GM12878 (cell line): ENCODE results near the gene GALNS. TPM values are rescaled to one million over a fixed set of nuclear protein-coding genes. Genes with fewer than 3 reads are reported as not detected.

Experiments
- ATAC-seq: fragments of 200-7000 bp; cut with Tn5 transposase; 3 replicates; pipeline ENCODE4 v1.9.1; 2020; ENCODE audit warnings: mild to moderate bottlenecking, moderate library complexity
- BruUV-seq: library from RNA; stranded (reverse); fragments of 400-500 nt; replicated peaks from 2 replicates; lab custom pipeline; 2021; lab: Mats Ljungman, UMichigan
- CTCF ChIA-PET: fragments of 300-600 bp; sonication (Branson Sonifier 250); formaldehyde crosslinking; extraction: SDS; loops from one replicate; lab custom pipeline; 2021; ENCODE audit warnings: inconsistent platforms; lab: Yijun Ruan, JAX
- POLR2A ChIA-PET: fragments of 350-600 bp; formaldehyde crosslinking; extraction: SDS; loops from one replicate; lab custom pipeline; 2021; ENCODE audit warnings: inconsistent platforms; lab: Charles Lee
- RAD21 ChIA-PET: fragments of 300-600 bp; sonication (Branson Sonifier 250); formaldehyde crosslinking; loops from one replicate; lab custom pipeline; 2023; ENCODE audit warnings: antibody characterized with exemption; ENCODE audit not compliant: unreplicated experiment; lab: Charles Lee
- SMC1A ChIA-PET: fragments of 300-600 bp; sonication (Branson Sonifier 250); formaldehyde crosslinking; loops from one replicate; lab custom pipeline; 2023; ENCODE audit not compliant: unreplicated experiment, uncharacterized antibody; lab: Charles Lee
- DNase-seq: peaks from one replicate; pipeline ENCODE4 v3.0.0-alpha.2; 2011; ENCODE audit warnings: low read depth, low spot score
- FAIRE-seq: peaks from 3 replicates; lab custom pipeline; 2011; peaks lifted over from hg19 to GRCh38; lab: Jason Lieb, UNC
- H2AFZ ChIP-seq: 2 replicates; pipeline ENCODE4 v1.6.0; 2011; ENCODE audit warnings: low read depth, low read length, control low read depth; ENCODE audit not compliant: control insufficient read depth
- H3K27ac ChIP-seq: 2 replicates; pipeline ENCODE4 v1.5.1; 2011; ENCODE audit warnings: control low read depth; ENCODE audit not compliant: control insufficient read depth, insufficient read depth
- H3K27me3 ChIP-seq, 2 experiments: replicated peaks in 1 of 2; 2 replicates each; pipeline versions ENCODE4 v1.6.0 to v1.6.1; 2011; ENCODE audit warnings: low read length in 1 of 2; ENCODE audit not compliant: control insufficient read depth in 2 of 2, insufficient read depth in 2 of 2
- H3K36me3 ChIP-seq, 2 experiments: 2 replicates each; pipeline ENCODE4 v1.5.1; 2011; ENCODE audit warnings: low read length in 1 of 2; ENCODE audit not compliant: control insufficient read depth in 2 of 2, insufficient read depth in 2 of 2
- H3K4me1 ChIP-seq: 2 replicates; pipeline ENCODE4 v1.6.1; 2011; ENCODE audit warnings: mild to moderate bottlenecking, low read length, moderate library complexity, mixed read lengths; ENCODE audit not compliant: control insufficient read depth, insufficient read depth
- H3K4me2 ChIP-seq: 2 replicates; pipeline ENCODE4 v1.6.0; 2011; ENCODE audit warnings: control low read depth; ENCODE audit not compliant: control insufficient read depth, insufficient read depth
- H3K4me3 ChIP-seq: fragments of 200-600 bp; sonication (generic); 2 replicates; pipeline ENCODE4 v1.5.1; 2016
- H3K79me2 ChIP-seq: 2 replicates; pipeline ENCODE4 v1.6.0; 2011; ENCODE audit warnings: low read length; ENCODE audit not compliant: control insufficient read depth, insufficient read depth
- H3K9ac ChIP-seq: 2 replicates; pipeline ENCODE4 v1.8.0; 2011; ENCODE audit warnings: low read length, control low read depth, mixed read lengths; ENCODE audit not compliant: control insufficient read depth, insufficient read depth
- H3K9me3 ChIP-seq: replicated peaks from 3 replicates; pipeline ENCODE4 v1.5.1; 2011; ENCODE audit warnings: mild to moderate bottlenecking, low read length; ENCODE audit not compliant: control insufficient read depth, insufficient read depth
- H4K20me1 ChIP-seq: 2 replicates; pipeline ENCODE4 v1.6.0; 2011; ENCODE audit not compliant: control insufficient read depth, insufficient read depth
- FOS ChIP-seq: IDR thresholded peaks from 3 replicates; pipeline ENCODE4 v1.6.1; 2011; ENCODE audit warnings: borderline replicate concordance; ENCODE audit not compliant: insufficient read length; ENCODE audit errors: extremely low read depth
- GATAD2B ChIP-seq: fragments of 450-650 bp; conservative IDR thresholded peaks from 2 replicates; pipeline ENCODE4 v1.6.1; 2017; ENCODE audit warnings: low read depth, mild to moderate bottlenecking, moderate library complexity
- HCFC1 ChIP-seq: fragments of 150-350 bp; IDR thresholded peaks from 2 replicates; pipeline ENCODE4 v1.6.1; 2014; ENCODE audit warnings: low read length
- JUNB ChIP-seq: IDR thresholded peaks from 2 replicates; pipeline ENCODE4 v1.6.1; 2016; ENCODE audit warnings: antibody characterized with exemption, mild to moderate bottlenecking
- NFIC ChIP-seq: IDR thresholded peaks from 2 replicates; pipeline ENCODE4 v1.6.1; 2012; ENCODE audit warnings: low read depth, mild to moderate bottlenecking, inconsistent platforms, low read length, moderate library complexity
- PAX8 ChIP-seq: fragments of 450-650 bp; IDR thresholded peaks from 2 replicates; pipeline ENCODE4 v1.6.1; 2017; ENCODE audit warnings: mild to moderate bottlenecking, moderate library complexity
- SIN3A ChIP-seq: IDR thresholded peaks from 2 replicates; pipeline ENCODE4 v1.6.1; 2012; ENCODE audit warnings: low read depth, low read length, improper control_type of control experiment
- SMAD5 ChIP-seq: IDR thresholded peaks from 2 replicates; pipeline ENCODE4 v1.6.1; 2016; ENCODE audit warnings: antibody characterized with exemption, low read depth
- SREBF2 ChIP-seq: IDR thresholded peaks from 2 replicates; pipeline ENCODE4 v1.6.1; 2012; ENCODE audit warnings: mild to moderate bottlenecking, low read length
- SRF ChIP-seq, 2 experiments: IDR thresholded peaks; 2 replicates each; pipeline ENCODE4 v1.6.1; 2011; ENCODE audit warnings: low read depth in 2 of 2, low read length in 2 of 2, mild to moderate bottlenecking in 1 of 2, moderate library complexity in 1 of 2
- TBL1XR1 ChIP-seq: IDR thresholded peaks from 2 replicates; pipeline ENCODE4 v1.6.1; 2012; ENCODE audit warnings: low read depth, low read length, improper control_type of control experiment
- TCF3 ChIP-seq: IDR thresholded peaks from 2 replicates; pipeline ENCODE4 v1.6.1; 2012; ENCODE audit warnings: low read depth, mild to moderate bottlenecking, low read length, borderline replicate concordance; ENCODE audit not compliant: insufficient read depth
- TCF7 ChIP-seq: IDR thresholded peaks from 2 replicates; pipeline ENCODE4 v1.6.1; 2014; ENCODE audit warnings: antibody characterized with exemption, borderline replicate concordance
- ZBED1 ChIP-seq: IDR thresholded peaks from 2 replicates; pipeline ENCODE4 v1.6.1; 2016; ENCODE audit warnings: borderline replicate concordance
- WGBS: methylation state at CpG from one replicate; pipeline ENCODE4 v1.1.6; 2016; ENCODE audit warnings: low lambda C conversion rate; ENCODE audit not compliant: insufficient replicate concordance, insufficient coverage; ENCODE audit errors: missing lambda C conversion rate; 5-methylcytosine and 5-hydroxymethylcytosine counted together
- in situ Hi-C: fragments of 300-500 bp; cut with MboI; formaldehyde crosslinking; loops from 9 replicates; pipeline ENCODE4 v1.14.3; 2018; ENCODE audit warnings: mixed read lengths
- intact Hi-C: fragments of 100-400 bp; cut with micrococcal nuclease; formaldehyde crosslinking; loops from one replicate; pipeline ENCODE4 v1.14.2; 2022; ENCODE audit not compliant: unreplicated experiment
- polyA plus RNA-seq, 11 experiments: library from polyadenylated mRNA; depleted of rRNA in 4 of 11; unstranded in 6 of 11; stranded (reverse) in 5 of 11; fragments of >200 nt; fragmentation: Nextera tagmentation in 4 of 11; fragmentation: Illumina TruSeq in 1 of 11; extraction: Ambion mirVana in 4 of 11; extraction: Trizol in 1 of 11; gene quantifications; 1 replicate in 1 of 11; 2 replicates in 10 of 11; pipeline versions ENCODE4 v1.2.1 to v1.2.3, GENCODE V29; 2011 to 2016; ENCODE audit warnings: inconsistent platforms in 2 of 11, missing spikeins in 2 of 11, low read depth in 1 of 11
- total RNA-seq, 4 experiments: library from RNA; depleted of rRNA in 3 of 4; stranded (reverse); fragments of >200 nt in 3 of 4; fragmentation: Illumina TruSeq in 1 of 4; extraction: Trizol in 1 of 4; gene quantifications; 2 replicates each; pipeline versions ENCODE4 v1.2.1 to v1.2.3, GENCODE V29; 2013 to 2021
- TF ChIP-seq, protein P1 (sequence below): IDR thresholded peaks from 2 replicates; pipeline ENCODE4 v1.6.1; 2011; ENCODE audit warnings: low read depth, mild to moderate bottlenecking, low read length, moderate library complexity, borderline replicate concordance; ENCODE audit errors: extremely low read depth
- TF ChIP-seq, protein P2 (sequence below): IDR thresholded peaks from 2 replicates; pipeline ENCODE4 v1.6.1; 2011; ENCODE audit warnings: low read depth, low read length, improper control_type of control experiment, borderline replicate concordance

Gene GALNS
- total and polyA plus RNA-seq, 10 of the 15 experiments (the other 5 are each of a cell fraction or from before 2014, with no cell fraction given): 0.37 to 12.4 (median 5.3) TPM

DNA sequence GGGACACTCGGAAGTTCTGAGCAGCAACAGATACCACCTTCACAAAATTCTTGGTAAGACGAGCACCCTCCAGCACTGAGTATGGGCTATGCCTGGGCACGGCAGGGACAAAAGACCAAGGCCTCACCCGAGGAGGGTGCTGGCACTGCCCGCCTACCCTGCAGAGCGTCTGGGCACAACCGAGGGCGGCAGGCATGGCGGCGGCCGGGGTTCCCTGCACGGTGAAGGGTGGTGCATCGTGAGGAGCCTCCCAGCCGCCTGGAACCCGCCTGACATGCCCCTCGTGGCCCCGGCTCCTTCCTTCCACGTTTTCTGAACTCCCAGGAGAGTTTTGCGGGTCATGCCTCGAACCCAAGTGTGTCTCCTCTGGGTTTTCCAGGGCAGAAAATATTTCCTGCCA lies 18.9 kb downstream of the GALNS start (continued):
- TF ChIP-seq, protein P1, sequence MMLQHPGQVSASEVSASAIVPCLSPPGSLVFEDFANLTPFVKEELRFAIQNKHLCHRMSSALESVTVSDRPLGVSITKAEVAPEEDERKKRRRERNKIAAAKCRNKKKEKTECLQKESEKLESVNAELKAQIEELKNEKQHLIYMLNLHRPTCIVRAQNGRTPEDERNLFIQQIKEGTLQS: no peak
- TF ChIP-seq TCF3: no peak
- TF ChIP-seq SREBF2: no peak
- TF ChIP-seq TBL1XR1: no peak

GRCh38 chr16:88836791-88837190 lies 20.0 kb downstream of the GALNS start:
- ChIA-PET RAD21 (no interaction called here), POLR2A (no interaction called here), CTCF (no interaction called here), SMC1A (no interaction called here)
- WGBS: 57% methylated on average over 17 of the region's 17 CpGs
- Histone ChIP-seq H3K36me3 (no peaks in the 10 kb centered on the region; a peak in 1 of 4 replicates), H3K4me3 (no peak overlapping the region), H3K4me1 (no peaks in the 10 kb centered on the region), H2AFZ (no peak overlapping the region), H3K79me2 (no peaks in the 10 kb centered on the region), H3K4me2 (no peak overlapping the region), H4K20me1 (no peaks in the 10 kb centered on the region), H3K27ac (no peak overlapping the region), H3K9me3 (no peaks in the 10 kb centered on the region), H3K27me3 (no peaks in the 10 kb centered on the region), H3K9ac (no peak overlapping the region)
- BruUV-seq: no TSS peak
- TF ChIP-seq SMAD5 (no peak), ZBED1 (no peak), GATAD2B (no peak), SRF (IDR thresholded peaks at IDR 0.05; ENCODE audit: low read depth in 2 of 2, low read length in 2 of 2) (no peak), FOS (no peak), SIN3A (no peak), TCF7 (no peak), JUNB (no peak), NFIC (no peak), PAX8 (no peak), HCFC1 (no peak), TCF3 (no peak)
- TF ChIP-seq, protein P2, sequence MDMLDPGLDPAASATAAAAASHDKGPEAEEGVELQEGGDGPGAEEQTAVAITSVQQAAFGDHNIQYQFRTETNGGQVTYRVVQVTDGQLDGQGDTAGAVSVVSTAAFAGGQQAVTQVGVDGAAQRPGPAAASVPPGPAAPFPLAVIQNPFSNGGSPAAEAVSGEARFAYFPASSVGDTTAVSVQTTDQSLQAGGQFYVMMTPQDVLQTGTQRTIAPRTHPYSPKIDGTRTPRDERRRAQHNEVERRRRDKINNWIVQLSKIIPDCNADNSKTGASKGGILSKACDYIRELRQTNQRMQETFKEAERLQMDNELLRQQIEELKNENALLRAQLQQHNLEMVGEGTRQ: no peak
- TF ChIP-seq, protein P1: no peak
- DNase-seq: no peak
- no peak for FAIRE-seq
- in situ Hi-C loops (no loop called here), intact Hi-C loops (no loop called here)
- no peak for ATAC-seq
